ENCODE results near the gene ALKBH4. TPM values are rescaled to one million over a fixed set of nuclear protein-coding genes. Genes with fewer than 3 reads are reported as not detected.

ALKBH4 gene
- polyA plus RNA-seq, 1 donor (not counting 4 experiments of a cell fraction or from before 2014, with no cell fraction given), result 3.1 TPM

GRCh38 chr7:102412548-102412947, 52.1 kb downstream of the ALKBH4 start:
- H3K9me1 ChIP-seq (ENCODE audit: control insufficient read depth, extremely low read depth, insufficient read depth, low read length), result no peaks in the 10 kb centered on the region
- no peak for FAIRE-seq
- TF ChIP-seq CTCF (optimal IDR thresholded peaks at IDR 0.05 in 1 of 3, IDR thresholded peaks at IDR 0.05 in 1 of 3, conservative IDR thresholded peaks at IDR 0.05 in 1 of 3; ENCODE audit: extremely low read depth in 1 of 3, insufficient read depth in 2 of 3, low read length in 3 of 3) (peak; percentile 61 to 73 (median 66)), EZH2 (IDR thresholded peaks at IDR 0.05; ENCODE audit: low read length) (no peak)
- H3K4me3 ChIP-seq (ENCODE audit: control insufficient read depth in 2 of 3, extremely low read depth in 1 of 3, insufficient read depth in 2 of 3, low read depth in 1 of 3, low read length in 3 of 3), result no peak overlapping the region
- no peak overlapping the region for H3K4me2 ChIP-seq (ENCODE audit: control insufficient read depth, extremely low read depth, insufficient read depth, low read depth, low read length)
- H3K79me2 ChIP-seq (ENCODE audit: control insufficient read depth, insufficient read depth, low read length), result peaks cover 6% of the 10 kb centered on the region
- H3K4me1 ChIP-seq (ENCODE audit: control insufficient read depth, extremely low read depth, insufficient read depth, low read length), result no peaks in the 10 kb centered on the region
- H4K20me1 ChIP-seq (ENCODE audit: control insufficient read depth, extremely low read depth, insufficient read depth, low read length), result no peaks in the 10 kb centered on the region
- DNase-seq (ENCODE audit: low read depth, low spot score), result no peak
- no peaks in the 10 kb centered on the region for H3K27me3 ChIP-seq (ENCODE audit: control insufficient read depth, extremely low read depth, insufficient read depth, low read length)
- H3K27ac ChIP-seq (ENCODE audit: control insufficient read depth, insufficient read depth, low read length), result no peak overlapping the region
- no peak overlapping the region for H2AFZ ChIP-seq (ENCODE audit: control insufficient read depth, low read length)
- H3K36me3 ChIP-seq (ENCODE audit: control insufficient read depth in 2 of 2, extremely low read depth in 1 of 2, insufficient read depth in 2 of 2, low read length in 2 of 2), result peaks cover 25 to 34% of the 10 kb centered on the region in 2 experiments
- H3K9me3 ChIP-seq (ENCODE audit: control insufficient read depth, low read depth, low read length), result no peaks in the 10 kb centered on the region
- H3K9ac ChIP-seq (ENCODE audit: control insufficient read depth, extremely low read depth, insufficient read depth, low read length), result no peak overlapping the region
- dilution Hi-C loops (cut with MboI; ENCODE audit: extremely low pct_ligation_motif_present, low sequenced_read_pairs), result no loop called here

- Histone ChIP-seq H3K36me3 (ENCODE audit: control insufficient read depth in 2 of 2, extremely low read depth in 1 of 2, insufficient read depth in 2 of 2, low read length in 2 of 2) (peaks cover 30 to 31% of the 10 kb centered on the region in 2 experiments), H3K9me3 (ENCODE audit: control insufficient read depth, low read depth, low read length) (no peaks in the 10 kb centered on the region), H4K20me1 (ENCODE audit: control insufficient read depth, extremely low read depth, insufficient read depth, low read length) (no peaks in the 10 kb centered on the region), H3K4me1 (ENCODE audit: control insufficient read depth, extremely low read depth, insufficient read depth, low read length) (no peaks in the 10 kb centered on the region), H3K79me2 (ENCODE audit: control insufficient read depth, insufficient read depth, low read length) (peaks cover 6% of the 10 kb centered on the region), H3K27me3 (ENCODE audit: control insufficient read depth, extremely low read depth, insufficient read depth, low read length) (no peaks in the 10 kb centered on the region), H3K9ac (ENCODE audit: control insufficient read depth, extremely low read depth, insufficient read depth, low read length) (no peak overlapping the region), H2AFZ (ENCODE audit: control insufficient read depth, low read length) (no peak overlapping the region), H3K27ac (ENCODE audit: control insufficient read depth, insufficient read depth, low read length) (no peak overlapping the region), H3K9me1 (ENCODE audit: control insufficient read depth, extremely low read depth, insufficient read depth, low read length) (no peaks in the 10 kb centered on the region), H3K4me2 (ENCODE audit: control insufficient read depth, extremely low read depth, insufficient read depth, low read depth, low read length) (no peak overlapping the region), H3K4me3 (ENCODE audit: control insufficient read depth in 2 of 3, extremely low read depth in 1 of 3, insufficient read depth in 2 of 3, low read depth in 1 of 3, low read length in 3 of 3) (no peak overlapping the region)
- FAIRE-seq (no peak), DNase-seq (ENCODE audit: low read depth, low spot score) (no peak)
- dilution Hi-C loops (cut with MboI; ENCODE audit: extremely low pct_ligation_motif_present, low sequenced_read_pairs), result no loop called here
- no peak for TF ChIP-seq CTCF (optimal IDR thresholded peaks at IDR 0.05 in 1 of 3, IDR thresholded peaks at IDR 0.05 in 1 of 3, conservative IDR thresholded peaks at IDR 0.05 in 1 of 3; ENCODE audit: extremely low read depth in 1 of 3, insufficient read depth in 2 of 3, low read length in 3 of 3)
- no peak for TF ChIP-seq EZH2 (IDR thresholded peaks at IDR 0.05; ENCODE audit: low read length)
Observed at GRCh38 chr7:102410918-102411317, 53.7 kb downstream of the ALKBH4 start.
